Glutamatergic neuron (in vitro differentiated cells): ENCODE measurements around the gene SLC6A11. TPM values are rescaled to one million over a fixed set of nuclear protein-coding genes. Genes with fewer than 3 reads are reported as not detected.

Source experiments
- DNase-seq: peaks from one replicate; pipeline ENCODE4 v3.0.0; 2022
- H3K27ac Mint-ChIP-seq: one replicate; pipeline ENCODE4 v1.8.0; 2020; ENCODE audit warnings: mild to moderate bottlenecking, mixed read lengths, inconsistent platforms; ENCODE audit not compliant: unreplicated experiment
- H3K27me3 Mint-ChIP-seq: one replicate; pipeline ENCODE4 v1.8.0; 2020; ENCODE audit warnings: mild to moderate bottlenecking, moderate library complexity, mixed read lengths, inconsistent platforms; ENCODE audit not compliant: unreplicated experiment
- H3K36me3 Mint-ChIP-seq: one replicate; pipeline ENCODE4 v1.8.0; 2020; ENCODE audit warnings: mild to moderate bottlenecking, mixed read lengths, inconsistent platforms; ENCODE audit not compliant: unreplicated experiment
- H3K4me1 Mint-ChIP-seq: one replicate; pipeline ENCODE4 v1.8.0; 2020; ENCODE audit warnings: mild to moderate bottlenecking, low read depth, mixed read lengths, inconsistent platforms; ENCODE audit not compliant: unreplicated experiment
- H3K4me3 Mint-ChIP-seq: one replicate; pipeline ENCODE4 v1.8.0; 2020; ENCODE audit warnings: mild to moderate bottlenecking, mixed read lengths, inconsistent platforms; ENCODE audit not compliant: unreplicated experiment
- H3K9me3 Mint-ChIP-seq: one replicate; pipeline ENCODE4 v1.8.0; 2020; ENCODE audit warnings: mild to moderate bottlenecking, moderate library complexity, mixed read lengths, inconsistent platforms; ENCODE audit not compliant: unreplicated experiment
- CTCF ChIP-seq: fragments of 200-600 bp; sonication (generic); IDR thresholded peaks from one replicate; pipeline ENCODE4 v1.5.0; 2021; ENCODE audit not compliant: partially characterized antibody, unreplicated experiment
- total RNA-seq: library from RNA; stranded (reverse); fragmentation: NEBNext Ultra II Directional; extraction: Animal tissue kit (Norgen Biotek cat#: 25700); gene quantifications from one replicate; pipeline ENCODE4 v1.2.1, GENCODE V29; 2021; ENCODE audit not compliant: unreplicated experiment

SLC6A11 gene
- total RNA-seq, 1 donor from 2014 or later = not detected

- TF ChIP-seq CTCF = no peak
- Mint-ChIP-seq H3K4me3 (no peak overlapping the region), H3K36me3 (no peaks in the 10 kb centered on the region), H3K27ac (no peak overlapping the region), H3K27me3 (peaks cover 2% of the 10 kb centered on the region), H3K9me3 (no peaks in the 10 kb centered on the region), H3K4me1 (peaks cover 3% of the 10 kb centered on the region)
- no peak for DNase-seq
Observed at GRCh38 chr3:10788451-10788850, 27.6 kb upstream of the SLC6A11 start.

GRCh38 chr3:10790713-10791112, 25.3 kb upstream of the SLC6A11 start:
- TF ChIP-seq CTCF = no peak
- no peak for DNase-seq
- Mint-ChIP-seq H3K27ac (no peak overlapping the region), H3K4me1 (peaks cover 3% of the 10 kb centered on the region), H3K4me3 (no peak overlapping the region), H3K9me3 (no peaks in the 10 kb centered on the region), H3K27me3 (peaks cover 2% of the 10 kb centered on the region), H3K36me3 (no peaks in the 10 kb centered on the region)

- H3K27me3 Mint-ChIP-seq = peaks cover 2% of the 10 kb centered on the region
- TF ChIP-seq CTCF = no peak
- H3K9me3 Mint-ChIP-seq = no peaks in the 10 kb centered on the region
- peaks cover 3% of the 10 kb centered on the region for H3K4me1 Mint-ChIP-seq
- DNase-seq = no peak
- H3K27ac Mint-ChIP-seq = no peak overlapping the region
- H3K36me3 Mint-ChIP-seq = no peaks in the 10 kb centered on the region
- H3K4me3 Mint-ChIP-seq = no peak overlapping the region
Observed at GRCh38 chr3:10792208-10792607, 23.8 kb upstream of the SLC6A11 start.

GRCh38 chr3:10798600-10799367, 17.2 kb upstream of the SLC6A11 start:
- no peaks in the 10 kb centered on the region for H3K36me3 Mint-ChIP-seq
- no peaks in the 10 kb centered on the region for H3K9me3 Mint-ChIP-seq
- H3K27ac Mint-ChIP-seq = no peak overlapping the region
- no peak for DNase-seq
- no peaks in the 10 kb centered on the region for H3K4me1 Mint-ChIP-seq
- peaks cover under 1% of the 10 kb centered on the region for H3K27me3 Mint-ChIP-seq
- H3K4me3 Mint-ChIP-seq = no peak overlapping the region
- no peak for TF ChIP-seq CTCF

- Mint-ChIP-seq H3K27me3 (peaks cover 7% of the 10 kb centered on the region), H3K36me3 (no peaks in the 10 kb centered on the region), H3K4me1 (no peaks in the 10 kb centered on the region), H3K27ac (no peak overlapping the region), H3K4me3 (no peak overlapping the region), H3K9me3 (no peaks in the 10 kb centered on the region)
- no peak for TF ChIP-seq CTCF
- no peak for DNase-seq
Observed at GRCh38 chr3:10804183-10804648, 11.8 kb upstream of the SLC6A11 start.
